ENCODE results near the gene INAFM2. TPM values are rescaled to one million over a fixed set of nuclear protein-coding genes. Genes with fewer than 3 reads are reported as not detected.

Gene INAFM2
- total and polyA plus RNA-seq, 2 experiments from 2014 or later, result 18.1 to 32.7 TPM

DNA sequence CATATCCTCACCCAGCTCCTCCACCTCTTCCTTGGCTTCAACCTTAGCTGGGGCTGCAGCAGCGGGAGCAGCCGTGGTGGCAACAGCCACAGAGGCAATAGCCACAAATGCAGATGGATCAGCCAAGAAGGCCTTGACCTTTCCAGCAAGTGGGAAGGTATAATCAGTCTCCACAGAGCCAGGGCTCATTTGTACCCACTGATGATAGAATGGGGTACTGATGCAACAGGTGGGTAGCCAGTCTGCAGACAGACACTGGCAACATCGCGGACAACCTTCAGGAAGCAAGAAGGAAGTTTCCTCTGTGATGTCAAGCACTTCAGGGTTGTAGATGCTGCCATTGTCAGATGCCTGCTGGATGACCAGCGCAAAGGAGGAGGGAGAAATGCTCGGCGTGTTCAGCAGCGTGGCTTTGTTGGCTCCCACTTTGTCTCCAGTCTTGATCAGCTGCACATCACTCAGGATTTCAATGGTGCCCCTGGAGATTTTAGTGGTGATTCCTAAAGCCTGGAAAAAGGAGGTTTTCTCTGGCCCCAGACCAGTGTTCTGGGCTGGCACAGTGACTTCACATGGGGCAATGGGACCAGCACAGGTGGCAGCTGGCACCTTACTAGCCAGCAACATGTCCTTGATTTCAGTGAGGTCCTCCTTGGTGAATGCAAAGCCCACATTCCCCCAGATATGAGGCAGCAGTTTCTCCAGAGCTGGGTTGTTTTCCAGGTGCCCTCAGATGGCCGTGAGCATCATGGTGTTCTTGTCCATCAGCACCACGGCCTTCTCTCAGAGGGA, 10.9 kb upstream of the INAFM2 start:
- H3K4me1 ChIP-seq (ENCODE audit: insufficient read depth), result peaks cover 18% of the 10 kb centered on the region
- peaks cover 3% of the 10 kb centered on the region; the same call in 1 of the 2 replicates for H3K27me3 ChIP-seq (ENCODE audit: insufficient read depth)
- peaks cover 17% of the 10 kb centered on the region for H3K4me1 Mint-ChIP-seq
- H3K4me3 Mint-ChIP-seq, result no peak overlapping the region
- H3K27ac ChIP-seq (ENCODE audit: low read depth), result no peak overlapping the region
- H3K9me2 ChIP-seq (ENCODE audit: insufficient read depth), result 0 out of 2 replicates have a peak, but pooled peaks cover 8% of the 10 kb centered on the region
- no peak overlapping the region for H3K4me2 ChIP-seq
- H3F3A ChIP-seq (replicated peaks; ENCODE audit: low read depth), result 0 out of 2 replicates have a peak, but pooled peaks cover 5% of the 10 kb centered on the region
- no peaks in the 10 kb centered on the region for H3K79me2 ChIP-seq (replicated peaks; ENCODE audit: insufficient read depth)
- no peak overlapping the region for H2AFZ ChIP-seq
- no peak for TF ChIP-seq REST (IDR thresholded peaks at IDR 0.05; ENCODE audit: unreplicated experiment)
- no peak for TF ChIP-seq ZNF331 (CRISPR knock-in tag; IDR thresholded peaks at IDR 0.05; ENCODE audit: low read depth)
- no peak for TF ChIP-seq EZH2 (IDR thresholded peaks at IDR 0.05; ENCODE audit: low read depth, unreplicated experiment)
- TF ChIP-seq CREB1 (CRISPR knock-in tag; IDR thresholded peaks at IDR 0.05; ENCODE audit: low read depth), result no peak
- no peak for TF ChIP-seq JUNB (IDR thresholded peaks at IDR 0.05; ENCODE audit: unreplicated experiment)
- TF ChIP-seq EZH2phosphoT487 (IDR thresholded peaks at IDR 0.05; ENCODE audit: unreplicated experiment), result no peak
- TF ChIP-seq, protein P1, sequence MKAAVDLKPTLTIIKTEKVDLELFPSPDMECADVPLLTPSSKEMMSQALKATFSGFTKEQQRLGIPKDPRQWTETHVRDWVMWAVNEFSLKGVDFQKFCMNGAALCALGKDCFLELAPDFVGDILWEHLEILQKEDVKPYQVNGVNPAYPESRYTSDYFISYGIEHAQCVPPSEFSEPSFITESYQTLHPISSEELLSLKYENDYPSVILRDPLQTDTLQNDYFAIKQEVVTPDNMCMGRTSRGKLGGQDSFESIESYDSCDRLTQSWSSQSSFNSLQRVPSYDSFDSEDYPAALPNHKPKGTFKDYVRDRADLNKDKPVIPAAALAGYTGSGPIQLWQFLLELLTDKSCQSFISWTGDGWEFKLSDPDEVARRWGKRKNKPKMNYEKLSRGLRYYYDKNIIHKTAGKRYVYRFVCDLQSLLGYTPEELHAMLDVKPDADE (IDR thresholded peaks at IDR 0.05), result no peak
- TF ChIP-seq NANOG (IDR thresholded peaks at IDR 0.05; ENCODE audit: borderline replicate concordance), result no peak
- TF ChIP-seq, protein P2, sequence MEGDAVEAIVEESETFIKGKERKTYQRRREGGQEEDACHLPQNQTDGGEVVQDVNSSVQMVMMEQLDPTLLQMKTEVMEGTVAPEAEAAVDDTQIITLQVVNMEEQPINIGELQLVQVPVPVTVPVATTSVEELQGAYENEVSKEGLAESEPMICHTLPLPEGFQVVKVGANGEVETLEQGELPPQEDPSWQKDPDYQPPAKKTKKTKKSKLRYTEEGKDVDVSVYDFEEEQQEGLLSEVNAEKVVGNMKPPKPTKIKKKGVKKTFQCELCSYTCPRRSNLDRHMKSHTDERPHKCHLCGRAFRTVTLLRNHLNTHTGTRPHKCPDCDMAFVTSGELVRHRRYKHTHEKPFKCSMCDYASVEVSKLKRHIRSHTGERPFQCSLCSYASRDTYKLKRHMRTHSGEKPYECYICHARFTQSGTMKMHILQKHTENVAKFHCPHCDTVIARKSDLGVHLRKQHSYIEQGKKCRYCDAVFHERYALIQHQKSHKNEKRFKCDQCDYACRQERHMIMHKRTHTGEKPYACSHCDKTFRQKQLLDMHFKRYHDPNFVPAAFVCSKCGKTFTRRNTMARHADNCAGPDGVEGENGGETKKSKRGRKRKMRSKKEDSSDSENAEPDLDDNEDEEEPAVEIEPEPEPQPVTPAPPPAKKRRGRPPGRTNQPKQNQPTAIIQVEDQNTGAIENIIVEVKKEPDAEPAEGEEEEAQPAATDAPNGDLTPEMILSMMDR (conservative IDR thresholded peaks at IDR 0.05; ENCODE audit: low read depth in 2 of 2), result no peak
- no peak for TF ChIP-seq STAT1 (IDR thresholded peaks at IDR 0.05; ENCODE audit: unreplicated experiment)
- no peak for TF ChIP-seq ZNF114 (CRISPR knock-in tag; IDR thresholded peaks at IDR 0.05)
- TF ChIP-seq ZNF462 (CRISPR knock-in tag; IDR thresholded peaks at IDR 0.05), result no peak
- no peak overlapping the region for H3K4me3 ChIP-seq
- H3K36me3 Mint-ChIP-seq (ENCODE audit: low read depth), result no peaks in the 10 kb centered on the region
- H3K27me3 Mint-ChIP-seq (ENCODE audit: insufficient read depth, low read depth, poor library complexity), result peaks cover 4% of the 10 kb centered on the region
- H3K27ac Mint-ChIP-seq, result no peak overlapping the region
- no peaks in the 10 kb centered on the region for H3K9me3 Mint-ChIP-seq
- DNase-seq (ENCODE audit: low spot score) (no peak), ATAC-seq (no peak)
- H3K36me3 ChIP-seq (ENCODE audit: insufficient read depth), result no peaks in the 10 kb centered on the region
- no peaks in the 10 kb centered on the region for H4K20me1 ChIP-seq (replicated peaks; ENCODE audit: insufficient read depth)

All from GM23338 (cell line).